ENCODE measurements around the gene SSBP3.
"Not testable (repeated sequence)": the region's sequence is repeated elsewhere in the genome, so short reads cannot be mapped to it uniquely, and the experiment has no call there.

The SSBP3 gene

GRCh38 chr1:54241364-54241763 is 164.8 kb downstream of the SSBP3 start:
- no peak for DNase-seq (ENCODE audit: low read depth)

GRCh38 chr1:54240741-54241335 is 165.4 kb downstream of the SSBP3 start:
- DNase-seq (ENCODE audit: low read depth), result no peak

GRCh38 chr1:54239631-54240031 is 166.6 kb downstream of the SSBP3 start:
- DNase-seq (ENCODE audit: low read depth), result no peak

- DNase-seq (ENCODE audit: low read depth), result no peak
These were observed 167.2 kb downstream of the SSBP3 start for GRCh38 chr1:54239035-54239383.

GRCh38 chr1:54238353-54239034 is 167.7 kb downstream of the SSBP3 start:
- DNase-seq (ENCODE audit: low read depth), result no peak

- DNase-seq (ENCODE audit: low read depth), result no peak
These were observed 168.6 kb downstream of the SSBP3 start for GRCh38 chr1:54237586-54237985.

GRCh38 chr1:54234284-54234683 is 171.9 kb downstream of the SSBP3 start:
- no peak for DNase-seq (ENCODE audit: low read depth)

GRCh38 chr1:54233196-54233595 is 173.0 kb downstream of the SSBP3 start:
- DNase-seq (ENCODE audit: low read depth), result not testable (repeated sequence)

GRCh38 chr1:54230507-54231339 is 175.5 kb downstream of the SSBP3 start:
- DNase-seq (ENCODE audit: low read depth), result no peak

- DNase-seq (ENCODE audit: low read depth), result peak; percentile 53
These were observed 176.8 kb downstream of the SSBP3 start for GRCh38 chr1:54229281-54229891.

GRCh38 chr1:54228638-54229079 is 177.5 kb downstream of the SSBP3 start:
- DNase-seq (ENCODE audit: low read depth), result no peak

GRCh38 chr1:54227891-54228310 is 178.3 kb downstream of the SSBP3 start:
- no peak for DNase-seq (ENCODE audit: low read depth)

GRCh38 chr1:54227091-54227602 is 179.0 kb downstream of the SSBP3 start:
- no peak for DNase-seq (ENCODE audit: low read depth)

- DNase-seq (ENCODE audit: low read depth), result no peak
These were observed 180.1 kb downstream of the SSBP3 start for GRCh38 chr1:54225986-54226559.

GRCh38 chr1:54225378-54225777 is 180.8 kb downstream of the SSBP3 start:
- DNase-seq (ENCODE audit: low read depth), result no peak

GRCh38 chr1:54224233-54224632 is 182.0 kb downstream of the SSBP3 start:
- no peak for DNase-seq (ENCODE audit: low read depth)

- no peak for DNase-seq (ENCODE audit: low read depth)
These were observed 182.6 kb downstream of the SSBP3 start for GRCh38 chr1:54223441-54224202.

- no peak for DNase-seq (ENCODE audit: low read depth)
These were observed 183.5 kb downstream of the SSBP3 start for GRCh38 chr1:54222711-54223110.

GRCh38 chr1:54221867-54222484 is 184.2 kb downstream of the SSBP3 start:
- no peak for DNase-seq (ENCODE audit: low read depth)

GRCh38 chr1:54221113-54221834 is 184.9 kb downstream of the SSBP3 start:
- no peak for DNase-seq (ENCODE audit: low read depth)
